Thyroid gland (tissue), 4 donors: ENCODE data around the gene BRCC3. TPM values are rescaled to one million over a fixed set of nuclear protein-coding genes. Genes with fewer than 3 reads are reported as not detected.

Experiments used
- DNase-seq, 2 donors: peaks; one replicate each; pipeline ENCODE4 v3.0.0-alpha.2; 2019
- H3K27ac ChIP-seq, 3 donors: fragments of 200-600 bp; sonication (generic); 1 replicate in 2 of 3; 2 replicates in 1 of 3; pipeline ENCODE4 v1.5.1; 2016 to 2019; ENCODE audit warnings: mild to moderate bottlenecking in 1 of 3, moderate library complexity in 1 of 3
- H3K27me3 ChIP-seq: fragments of 200-600 bp; sonication (generic); one replicate; pipeline ENCODE4 v1.5.1; 2019
- H3K36me3 ChIP-seq, 2 donors: fragments of 200-600 bp; sonication (generic); one replicate each; pipeline ENCODE4 v1.5.1; 2016 to 2019
- H3K4me1 ChIP-seq, 2 donors: fragments of 200-600 bp; sonication (generic); one replicate each; pipeline ENCODE4 v1.5.1; 2017 to 2019
- H3K4me3 ChIP-seq, 3 donors: fragments of 200-600 bp; sonication (generic); replicated peaks in 1 of 3; 1 replicate in 2 of 3; 2 replicates in 1 of 3; pipeline ENCODE4 v1.5.1; 2016; ENCODE audit warnings: mild to moderate bottlenecking in 1 of 3
- H3K9me3 ChIP-seq: fragments of 200-600 bp; sonication (generic); one replicate; pipeline ENCODE4 v1.5.1; 2017
- POLR2A ChIP-seq, 2 donors: fragments of 450-650 bp; IDR thresholded peaks; one replicate each; pipeline ENCODE4 v1.6.1; 2017; ENCODE audit warnings: antibody characterized with exemption in 2 of 2, mild to moderate bottlenecking in 2 of 2, moderate library complexity in 1 of 2
- WGBS, 2 donors: methylation state at CpG; one replicate each; pipeline ENCODE4 v1.1.5; 2017; 5-methylcytosine and 5-hydroxymethylcytosine counted together
- intact Hi-C: fragments of 100-400 bp; cut with DNase I; formaldehyde crosslinking; loops from one replicate; pipeline ENCODE4 v1.15.1; 2023
- total RNA-seq, 4 donors: library from RNA; depleted of rRNA; stranded (reverse); fragments of >200 nt; gene quantifications; one replicate each; pipeline ENCODE4 v1.2.3, GENCODE V29; 2016
- TF ChIP-seq, protein P1 (sequence below), 6 experiments: fragments of 200-600 bp in 3 of 6; fragments of 450-650 bp in 3 of 6; sonication (generic) in 3 of 6; IDR thresholded peaks; one replicate each; pipeline ENCODE4 v1.5.1; 2016 to 2019; ENCODE audit warnings: antibody characterized with exemption in 6 of 6, mild to moderate bottlenecking in 2 of 6, inconsistent platforms in 1 of 6, moderate library complexity in 1 of 6

The BRCC3 gene
- 10 to 100 TPM in 3 of 4 donors, 1 to 10 TPM in 1; 9.7 to 21.9 (median 18.0) TPM for total RNA-seq

DNA sequence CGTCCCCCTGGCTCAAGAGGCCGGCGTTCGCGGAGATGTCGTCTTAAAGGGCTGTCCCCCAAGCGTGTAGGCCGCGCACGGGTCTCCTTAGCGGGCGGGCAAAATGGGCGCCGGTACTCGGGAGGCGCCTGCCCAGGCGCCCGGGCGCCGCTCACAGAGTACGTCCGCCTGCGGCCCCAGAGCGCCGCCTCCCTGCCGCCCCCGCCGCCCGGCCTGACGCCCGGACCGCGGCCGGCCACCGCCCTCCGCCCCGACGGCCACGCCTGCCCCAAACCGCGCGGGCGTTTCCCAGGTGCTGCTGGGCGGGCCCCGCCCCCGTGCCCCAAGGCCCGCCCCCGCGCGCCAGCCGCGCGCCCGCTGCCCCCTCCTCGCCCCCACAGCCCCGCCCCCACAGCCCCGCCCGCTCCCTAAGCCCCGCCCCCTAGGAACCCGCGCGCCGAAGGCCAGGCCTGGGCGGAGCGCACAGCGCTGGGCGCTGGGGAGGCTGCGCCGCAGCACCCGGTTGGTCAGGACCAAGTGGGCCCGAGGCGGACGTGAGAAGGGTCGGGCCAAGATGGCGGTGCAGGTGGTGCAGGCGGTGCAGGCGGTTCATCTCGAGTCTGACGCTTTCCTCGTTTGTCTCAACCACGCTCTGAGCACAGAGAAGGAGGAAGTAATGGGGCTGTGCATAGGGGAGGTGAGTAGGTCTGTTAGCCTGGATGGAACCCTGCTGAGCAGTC is at the start of gene BRCC3, which contains the start of the genes CMC4 and MTCP1:
Gene BRCC3 (plus strand): TSS at position 534 of the 719 bp plus-strand sequence. CDS start 20 bp downstream, at position 554.
Gene CMC4 (minus strand): TSS at position 162 of the 719 bp plus-strand sequence. CDS start 7,113 bp downstream, outside the sequence.
Gene MTCP1 (minus strand): TSS at position 162 of the 719 bp plus-strand sequence. CDS start 5,126 bp downstream, outside the sequence.
- DNase-seq: peak; percentile 79
- Histone ChIP-seq H3K9me3 (no peaks in the 10 kb centered on the region), H3K4me1 (no peaks in the 10 kb centered on the region), H3K27ac (peak within 1 kb of the TSS; percentile 59 to 81 (median 78)), H3K4me3 (peak within 1 kb of the TSS in 2 of 3 donors; percentile 44 to 68), H3K27me3 (no peaks in the 10 kb centered on the region), H3K36me3 (no peaks in the 10 kb centered on the region)
- TF ChIP-seq, protein P1, sequence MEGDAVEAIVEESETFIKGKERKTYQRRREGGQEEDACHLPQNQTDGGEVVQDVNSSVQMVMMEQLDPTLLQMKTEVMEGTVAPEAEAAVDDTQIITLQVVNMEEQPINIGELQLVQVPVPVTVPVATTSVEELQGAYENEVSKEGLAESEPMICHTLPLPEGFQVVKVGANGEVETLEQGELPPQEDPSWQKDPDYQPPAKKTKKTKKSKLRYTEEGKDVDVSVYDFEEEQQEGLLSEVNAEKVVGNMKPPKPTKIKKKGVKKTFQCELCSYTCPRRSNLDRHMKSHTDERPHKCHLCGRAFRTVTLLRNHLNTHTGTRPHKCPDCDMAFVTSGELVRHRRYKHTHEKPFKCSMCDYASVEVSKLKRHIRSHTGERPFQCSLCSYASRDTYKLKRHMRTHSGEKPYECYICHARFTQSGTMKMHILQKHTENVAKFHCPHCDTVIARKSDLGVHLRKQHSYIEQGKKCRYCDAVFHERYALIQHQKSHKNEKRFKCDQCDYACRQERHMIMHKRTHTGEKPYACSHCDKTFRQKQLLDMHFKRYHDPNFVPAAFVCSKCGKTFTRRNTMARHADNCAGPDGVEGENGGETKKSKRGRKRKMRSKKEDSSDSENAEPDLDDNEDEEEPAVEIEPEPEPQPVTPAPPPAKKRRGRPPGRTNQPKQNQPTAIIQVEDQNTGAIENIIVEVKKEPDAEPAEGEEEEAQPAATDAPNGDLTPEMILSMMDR (IDR thresholded peaks at IDR 0.05): no peak
- TF ChIP-seq POLR2A (IDR thresholded peaks at IDR 0.05): peak in 1 of 2 donors; percentile 66
- WGBS, 2 donors: 0 to 2% methylated on average over 7 to 9 of the region's 81 CpGs
- intact Hi-C loops: no loop called here

DNA sequence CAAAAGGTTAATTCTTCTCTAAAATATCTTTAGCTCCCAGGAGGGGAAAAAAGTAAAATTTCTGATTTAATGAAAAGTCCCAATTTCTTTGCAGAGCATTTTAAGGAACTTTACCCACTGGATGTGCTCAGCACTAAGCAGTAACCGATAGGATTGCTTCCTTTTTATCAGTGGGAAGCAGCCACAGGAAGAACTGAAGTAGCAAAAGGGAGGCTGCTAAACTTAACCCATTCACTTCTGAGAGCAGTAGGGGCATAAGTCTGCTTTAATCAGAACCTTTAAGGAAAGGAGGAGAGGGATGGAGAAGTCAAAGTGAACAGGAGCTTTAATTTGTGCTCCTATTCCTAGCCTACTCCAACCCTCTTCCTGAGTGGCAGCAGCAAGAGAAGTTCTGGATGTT is 48.7 kb upstream of the BRCC3 start, which contains the start of gene F8:
Gene F8 (minus strand): TSS at position 139 of the 400 bp plus-strand sequence. CDS start 171 bp downstream, outside the sequence.
- H3K4me1 ChIP-seq: no peaks in the 10 kb centered on the region
- WGBS, 2 donors: 0 to 5% methylated on average over 1 of the region's 1 CpG
- H3K36me3 ChIP-seq: no peaks in the 10 kb centered on the region
- no peak within 1 kb of the TSS for H3K4me3 ChIP-seq
- H3K9me3 ChIP-seq: no peaks in the 10 kb centered on the region
- intact Hi-C loops: no loop called here
- H3K27ac ChIP-seq: no peak within 1 kb of the TSS
- no peak for TF ChIP-seq POLR2A (IDR thresholded peaks at IDR 0.05)
- TF ChIP-seq, protein P1 (IDR thresholded peaks at IDR 0.05): no peak
- no peaks in the 10 kb centered on the region for H3K27me3 ChIP-seq
- DNase-seq: no peak

DNA sequence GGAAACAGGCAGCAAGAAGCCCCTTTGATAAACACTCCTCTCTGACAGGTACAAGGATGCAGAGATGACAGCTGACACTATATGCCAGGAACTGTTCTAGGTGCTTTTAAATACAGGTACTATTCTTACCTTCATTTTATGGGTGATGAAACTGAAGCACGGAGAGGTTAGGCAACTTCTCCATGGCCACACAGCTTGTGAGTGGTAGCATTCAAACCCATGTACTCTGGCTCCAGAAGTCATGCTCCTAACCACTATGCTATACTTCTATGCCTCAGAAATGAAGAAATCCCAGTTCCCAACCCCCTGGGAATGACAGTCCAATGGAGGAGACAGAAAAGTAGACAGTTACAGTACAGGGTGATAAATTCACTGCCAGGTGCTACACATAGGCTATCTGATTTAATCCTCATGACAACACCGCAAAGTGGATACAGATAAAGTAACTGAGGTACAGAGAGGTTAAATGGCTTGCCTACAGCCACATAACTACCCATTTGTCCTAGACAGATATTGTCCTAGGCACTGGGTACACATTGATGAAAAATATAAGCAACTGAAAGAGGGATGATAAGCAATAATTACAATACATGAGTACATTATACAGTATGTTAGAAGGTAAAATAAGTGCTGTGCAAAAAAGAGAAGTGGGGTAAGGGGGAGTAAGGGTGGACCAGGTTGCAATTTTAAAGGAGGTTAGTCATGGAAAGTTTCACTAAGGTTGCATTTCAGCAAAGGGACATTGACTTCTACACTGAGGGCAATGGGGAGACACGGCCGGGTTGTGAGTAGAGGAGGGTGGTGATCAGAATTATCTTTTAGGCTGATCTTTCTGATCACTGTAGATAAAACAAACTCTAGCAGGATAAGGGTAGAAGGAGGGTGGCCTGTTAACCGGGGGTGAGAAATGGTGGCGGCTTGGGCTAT is 47.1 kb upstream of the BRCC3 start:
- H3K27ac ChIP-seq: no peak overlapping the region
- H3K9me3 ChIP-seq: no peaks in the 10 kb centered on the region
- H3K27me3 ChIP-seq: no peaks in the 10 kb centered on the region
- intact Hi-C loops: no loop called here
- no peak for TF ChIP-seq POLR2A (IDR thresholded peaks at IDR 0.05)
- TF ChIP-seq, protein P1 (IDR thresholded peaks at IDR 0.05): no peak
- no peak overlapping the region for H3K4me3 ChIP-seq
- H3K4me1 ChIP-seq: no peaks in the 10 kb centered on the region
- DNase-seq: no peak
- 84 to 91% methylated on average over 6 of the region's 6 CpGs for WGBS, 2 donors
- H3K36me3 ChIP-seq: no peaks in the 10 kb centered on the region

- Histone ChIP-seq H3K9me3 (no peaks in the 10 kb centered on the region), H3K27me3 (no peaks in the 10 kb centered on the region), H3K36me3 (no peaks in the 10 kb centered on the region), H3K4me1 (no peaks in the 10 kb centered on the region), H3K4me3 (peak overlapping the region in 2 of 3 donors; percentile 31 to 49), H3K27ac (peak overlapping the region; percentile 84 to 95 (median 93))
- TF ChIP-seq, protein P1 (IDR thresholded peaks at IDR 0.05): no peak
- TF ChIP-seq POLR2A (IDR thresholded peaks at IDR 0.05): no peak
- intact Hi-C loops: no loop called here
- no peak for DNase-seq
- 1% methylated on average over 12 to 13 of the region's 16 CpGs for WGBS, 2 donors
Measured at GRCh38 chrX:155026420-155026726, 44.9 kb upstream of the BRCC3 start.
